Measurements from ENCODE around the gene PRPF38B.
"Not testable (repeated sequence)": the region's sequence is repeated elsewhere in the genome, so short reads cannot be mapped to it uniquely, and the experiment has no call there.

PRPF38B gene

DNA sequence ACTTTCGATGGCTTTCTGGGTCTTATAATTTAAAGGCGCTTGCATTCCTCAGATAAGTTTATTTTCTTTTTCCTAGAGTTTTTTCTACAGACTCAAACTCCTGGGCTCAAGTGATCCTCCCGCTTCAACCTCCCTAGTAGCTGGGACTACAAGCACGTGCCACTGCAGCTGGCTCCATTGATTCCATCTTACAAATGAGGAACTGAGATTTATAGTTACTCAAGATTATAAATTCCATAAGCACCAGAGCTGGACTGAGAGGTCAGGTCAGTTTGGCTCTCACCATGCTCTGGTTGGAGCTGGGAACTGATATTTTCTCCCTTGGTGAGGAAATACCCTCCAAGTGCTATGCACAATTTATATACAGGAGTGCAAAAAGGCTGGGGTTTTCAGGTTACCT is 13.4 kb upstream of the PRPF38B start:
- no peak for DNase-seq (ENCODE audit: low read depth in 1 of 2, low spot score in 1 of 2)

DNA sequence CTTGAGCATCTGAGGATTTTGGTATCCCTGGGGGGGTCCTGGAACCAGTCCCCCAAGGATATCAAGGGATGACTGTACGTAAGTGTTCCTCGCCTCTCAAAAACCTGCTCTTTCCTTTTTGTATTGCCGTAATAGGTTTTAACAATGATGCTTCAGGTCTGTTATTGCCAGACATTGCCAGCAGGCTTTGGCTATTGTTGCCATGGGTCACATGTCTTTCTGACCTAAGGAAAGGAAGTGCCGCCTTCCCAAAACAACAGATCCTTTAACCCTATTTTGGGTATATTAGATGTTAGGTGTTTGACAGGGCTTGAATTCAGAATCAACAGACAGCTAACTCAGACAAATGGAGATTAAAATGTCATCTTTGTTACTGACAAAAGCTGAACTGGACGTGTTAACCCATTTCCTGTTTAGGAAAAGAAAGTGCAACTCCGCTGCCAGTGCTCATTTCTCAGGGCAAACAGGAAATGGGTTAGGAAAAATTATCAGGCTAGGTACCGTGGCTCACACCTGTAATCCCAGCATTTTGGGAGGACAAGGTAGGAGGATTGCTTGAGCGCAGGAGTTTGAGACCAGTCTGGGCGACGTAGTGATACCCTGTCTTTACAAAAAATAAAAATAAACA is 12.4 kb upstream of the PRPF38B start:
- no peak for DNase-seq (ENCODE audit: low read depth in 1 of 2, low spot score in 1 of 2)

DNA sequence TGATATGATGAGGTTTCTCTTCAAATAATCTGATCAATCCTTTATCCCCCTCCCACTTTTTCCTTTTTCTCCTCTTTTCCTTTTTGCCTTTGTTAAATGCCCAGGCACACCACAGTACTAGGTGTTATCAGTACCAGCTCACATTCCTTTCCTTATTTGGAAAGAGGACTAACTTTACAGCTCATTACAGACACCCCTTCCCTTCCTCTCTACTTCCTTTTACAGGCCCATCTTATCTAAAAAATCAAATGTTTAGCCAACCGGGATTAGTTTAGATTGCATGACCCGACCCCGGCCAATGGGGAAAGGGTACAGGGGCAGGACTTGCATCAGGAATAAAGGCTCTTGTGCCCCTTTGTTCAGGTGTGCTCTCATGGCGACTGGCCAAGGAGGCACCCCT is 10.4 kb upstream of the PRPF38B start:
- not testable (repeated sequence) for DNase-seq (ENCODE audit: low read depth in 1 of 2, low spot score in 1 of 2)

DNA sequence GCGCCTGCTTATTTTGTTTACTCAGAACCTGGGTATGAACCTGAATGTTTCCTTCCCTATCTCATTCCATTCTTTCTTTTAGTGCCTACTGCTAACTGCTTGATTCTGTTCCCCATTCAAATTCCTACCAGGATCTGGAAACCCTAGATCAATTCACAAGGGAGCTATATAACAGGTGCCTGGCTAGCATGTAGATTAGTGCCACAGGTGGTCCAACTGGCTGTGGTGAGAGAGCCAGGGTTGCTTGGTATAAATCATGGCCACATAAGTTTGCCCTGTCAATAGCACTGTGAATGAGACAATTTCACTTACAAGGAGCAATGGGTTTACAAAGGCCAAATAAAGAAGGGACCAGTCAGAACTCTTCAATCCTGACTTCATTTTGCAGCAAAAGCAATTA is 6.6 kb upstream of the PRPF38B start:
- DNase-seq (ENCODE audit: low read depth in 1 of 2, low spot score in 1 of 2): no peak

DNA sequence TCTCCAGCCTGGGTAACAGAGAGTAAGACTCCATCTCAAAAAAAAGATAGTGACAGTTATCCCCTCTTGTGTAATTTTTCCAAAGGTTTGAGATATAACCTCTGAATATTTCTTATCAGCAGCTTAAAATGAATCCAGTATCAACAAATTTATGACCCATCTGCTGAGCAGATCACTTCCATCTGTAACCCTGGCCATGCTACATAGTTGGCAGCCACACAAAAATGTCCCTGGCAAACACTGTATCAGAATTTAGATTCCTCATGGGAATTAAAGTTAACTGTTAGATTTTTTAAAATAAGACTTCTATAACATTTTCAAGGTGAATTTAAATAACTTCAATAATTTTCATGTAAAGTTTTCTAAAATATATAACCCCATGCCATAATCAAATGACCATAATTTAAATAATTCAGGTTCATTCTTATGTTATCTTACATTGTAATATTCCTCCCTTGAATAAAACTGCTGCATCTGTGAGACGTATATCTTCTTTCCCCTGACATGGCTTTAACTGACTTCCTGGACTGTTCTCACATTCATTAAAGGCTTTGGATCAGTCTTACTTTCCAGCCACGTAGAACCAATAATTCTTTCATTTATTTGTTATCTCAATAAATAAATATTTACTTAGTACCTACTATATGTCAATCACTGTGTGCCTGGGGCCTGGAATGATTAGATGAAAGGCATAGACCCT is 5.3 kb upstream of the PRPF38B start:
- no peak for DNase-seq (ENCODE audit: low read depth in 1 of 2, low spot score in 1 of 2)

DNA sequence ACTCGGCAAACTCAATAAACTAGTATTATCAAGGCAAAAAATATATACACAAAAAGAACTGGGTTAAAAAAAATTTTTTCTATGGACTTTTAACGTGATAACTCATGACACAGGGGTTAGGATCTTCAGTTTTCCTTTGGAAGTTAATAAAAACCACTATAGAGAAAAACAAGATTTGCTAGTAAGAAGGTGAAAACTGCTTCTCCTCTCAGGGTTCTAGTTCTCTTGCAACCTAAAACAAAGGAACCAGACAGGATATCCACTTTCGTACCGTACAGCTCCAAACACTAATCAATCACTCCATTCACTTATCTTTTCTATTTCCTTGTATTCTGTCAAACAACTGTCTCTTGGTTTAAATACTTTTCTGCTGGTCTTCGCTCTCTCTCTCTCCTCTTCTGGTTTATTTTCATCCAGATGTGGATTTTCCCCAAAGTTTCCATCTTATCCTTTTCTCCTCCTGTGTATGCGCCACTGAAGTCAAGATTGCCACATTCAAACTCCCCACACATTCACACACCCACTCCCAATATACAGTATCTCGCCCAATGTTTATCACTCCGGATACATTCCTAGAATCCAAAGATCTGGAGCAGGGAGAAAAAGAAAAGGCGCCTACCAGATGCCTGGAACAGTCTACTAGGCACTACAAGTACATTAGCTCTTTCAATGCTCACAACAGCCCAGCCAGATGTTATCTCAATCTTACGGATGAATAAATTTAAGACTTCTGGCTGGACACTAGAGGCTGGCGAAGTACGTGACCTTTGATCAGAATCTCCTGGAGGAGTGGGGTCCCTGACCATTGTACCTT is 775 bp upstream of the PRPF38B start:
- no peak for DNase-seq (ENCODE audit: low read depth in 1 of 2, low spot score in 1 of 2)

DNA sequence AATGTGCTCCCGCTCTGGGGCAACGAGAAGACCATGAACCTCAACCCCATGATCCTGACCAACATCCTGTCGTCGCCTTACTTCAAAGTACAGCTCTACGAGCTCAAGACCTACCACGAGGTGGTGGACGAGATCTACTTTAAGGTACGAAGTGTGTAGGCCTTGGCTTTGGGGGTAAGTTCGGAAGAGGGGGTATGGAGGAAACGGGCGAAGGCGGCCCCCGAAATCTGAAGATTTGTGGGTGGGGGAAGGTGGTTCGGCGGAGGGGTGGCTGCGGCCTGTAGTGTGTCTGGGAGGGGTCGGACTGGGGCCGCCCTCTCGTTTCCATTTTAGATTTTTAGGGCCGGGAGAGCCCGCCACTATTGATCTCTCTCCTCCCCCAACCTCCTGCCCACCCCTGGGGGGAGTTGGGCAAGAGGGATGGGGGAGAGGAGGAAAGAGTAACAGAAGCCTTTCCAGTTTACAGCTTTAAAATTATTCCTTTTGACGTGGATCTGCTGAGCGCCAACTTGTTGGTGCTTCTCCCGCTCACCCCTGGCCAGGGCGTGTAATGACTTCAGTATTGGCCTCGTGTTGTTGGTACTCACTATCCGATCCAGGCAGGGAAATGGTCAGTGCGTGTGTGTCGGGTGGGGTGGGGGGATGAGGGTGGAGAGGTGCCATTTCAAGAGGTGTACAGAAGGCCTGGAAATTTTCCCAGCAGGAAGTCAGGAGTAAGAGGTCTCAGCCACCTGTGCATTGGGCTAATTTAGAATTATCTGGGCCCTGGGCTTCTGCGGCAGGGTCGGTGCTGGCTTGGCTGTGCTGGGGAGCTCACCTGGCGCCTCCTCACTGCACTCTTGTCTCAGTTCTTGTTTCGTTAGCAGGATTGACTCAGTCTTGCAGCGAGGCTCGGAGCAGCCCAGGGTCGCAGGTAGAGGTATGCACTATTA is 880 bp downstream of the PRPF38B start:
- DNase-seq (ENCODE audit: low read depth in 1 of 2, low spot score in 1 of 2): peak in 1 of 2 donors; percentile 48

DNA sequence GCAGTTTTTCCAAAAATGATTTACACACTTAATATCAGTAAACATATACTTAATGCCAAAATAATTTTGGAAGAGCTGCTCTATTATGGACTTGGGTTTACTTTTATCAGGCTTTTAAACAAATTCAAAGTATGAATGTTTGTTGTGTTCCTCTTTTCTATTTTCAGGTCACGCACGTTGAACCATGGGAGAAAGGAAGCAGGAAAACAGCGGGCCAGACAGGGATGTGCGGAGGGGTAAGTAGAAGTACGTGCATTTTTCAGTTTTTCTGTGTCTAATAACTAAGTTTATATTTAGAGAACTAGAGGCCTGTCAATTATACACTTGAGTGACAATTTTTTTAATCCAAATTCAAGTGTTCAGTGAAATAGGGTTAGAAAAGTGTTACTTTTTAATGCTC is 3.4 kb downstream of the PRPF38B start:
- no peak for DNase-seq (ENCODE audit: low read depth in 1 of 2, low spot score in 1 of 2)

DNA sequence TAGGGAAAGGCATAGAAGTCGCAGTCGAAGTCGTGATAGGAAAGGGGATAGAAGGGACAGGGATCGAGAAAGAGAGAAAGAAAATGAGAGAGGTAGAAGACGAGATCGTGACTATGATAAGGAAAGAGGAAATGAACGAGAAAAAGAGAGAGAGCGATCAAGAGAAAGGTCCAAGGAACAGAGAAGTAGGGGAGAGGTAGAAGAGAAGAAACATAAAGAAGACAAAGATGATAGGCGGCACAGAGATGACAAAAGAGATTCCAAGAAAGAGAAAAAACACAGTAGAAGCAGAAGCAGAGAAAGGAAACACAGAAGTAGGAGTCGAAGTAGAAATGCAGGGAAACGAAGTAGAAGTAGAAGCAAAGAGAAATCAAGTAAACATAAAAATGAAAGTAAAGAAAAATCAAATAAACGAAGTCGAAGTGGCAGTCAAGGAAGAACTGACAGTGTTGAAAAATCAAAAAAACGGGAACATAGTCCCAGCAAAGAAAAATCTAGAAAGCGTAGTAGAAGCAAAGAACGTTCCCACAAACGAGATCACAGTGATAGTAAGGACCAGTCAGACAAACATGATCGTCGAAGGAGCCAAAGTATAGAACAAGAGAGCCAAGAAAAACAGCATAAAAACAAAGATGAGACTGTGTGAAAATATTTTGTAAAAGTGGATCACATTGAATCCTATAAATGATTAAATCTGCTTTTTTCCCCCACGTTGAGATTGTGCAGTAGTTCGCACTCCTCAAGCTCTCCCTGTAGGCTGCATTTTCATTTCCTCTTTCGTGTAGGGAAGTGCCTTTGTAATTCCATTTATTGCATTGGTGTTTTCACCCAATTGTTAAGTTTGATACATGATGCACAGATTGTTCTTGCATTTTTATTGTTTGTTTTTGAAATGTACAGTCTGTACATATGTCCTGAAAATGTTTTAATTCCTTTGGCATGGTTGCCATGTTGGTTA is 7.5 kb downstream of the PRPF38B start:
- DNase-seq (ENCODE audit: low read depth in 1 of 2, low spot score in 1 of 2): no peak

DNA sequence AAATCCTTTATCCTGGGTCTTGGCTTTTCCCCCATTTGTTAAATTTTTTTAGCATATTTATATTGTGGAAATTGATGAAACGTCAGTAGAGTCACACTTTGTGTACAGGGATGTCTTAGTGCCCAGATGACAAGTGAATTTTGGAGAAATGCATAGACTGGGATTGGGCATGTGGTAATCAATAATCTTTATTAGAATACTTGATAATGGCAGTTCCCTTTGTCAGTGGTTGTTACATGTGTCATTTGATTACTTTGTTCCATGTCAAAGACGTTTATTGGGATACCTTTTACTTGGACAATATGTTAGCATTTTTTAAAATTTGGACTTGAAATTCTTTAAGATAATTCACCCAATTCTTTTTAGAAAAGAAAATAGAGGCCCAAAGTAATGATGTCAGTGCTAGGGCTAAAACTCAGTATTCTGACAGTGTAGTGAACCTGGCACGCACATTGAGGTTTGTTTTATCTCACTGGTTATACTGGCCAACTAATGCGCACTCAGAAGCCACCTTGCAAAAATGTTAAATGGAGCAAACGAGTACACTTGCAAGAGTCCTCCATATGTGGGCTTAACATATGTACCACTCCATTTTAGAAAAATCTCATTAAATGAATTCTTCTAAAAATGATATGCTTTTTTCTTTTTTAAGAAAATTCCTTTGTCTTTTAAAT is 9.2 kb downstream of the PRPF38B start:
- no peak for DNase-seq (ENCODE audit: low read depth in 1 of 2, low spot score in 1 of 2)

DNA sequence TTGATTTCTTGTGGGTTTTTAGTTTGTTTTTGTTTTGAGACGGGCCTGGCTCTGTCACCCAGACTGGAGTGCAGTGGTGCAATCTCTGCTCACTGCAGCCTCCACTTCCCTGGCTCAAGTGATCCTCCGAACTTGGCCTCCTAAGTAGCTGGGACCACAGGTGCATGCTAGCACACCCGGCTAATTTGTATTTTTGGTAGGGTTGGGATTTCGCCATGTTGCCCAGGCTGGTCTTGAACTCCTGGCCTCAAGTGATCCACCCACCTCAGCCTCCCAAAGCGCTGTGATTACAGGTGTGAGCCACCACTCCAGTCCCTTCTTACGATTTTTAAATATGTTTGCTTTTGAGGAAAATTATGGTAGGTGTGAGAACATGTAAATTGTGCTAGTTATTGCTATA is 10.0 kb downstream of the PRPF38B start:
- DNase-seq (ENCODE audit: low read depth in 1 of 2, low spot score in 1 of 2): not testable (repeated sequence)

DNA sequence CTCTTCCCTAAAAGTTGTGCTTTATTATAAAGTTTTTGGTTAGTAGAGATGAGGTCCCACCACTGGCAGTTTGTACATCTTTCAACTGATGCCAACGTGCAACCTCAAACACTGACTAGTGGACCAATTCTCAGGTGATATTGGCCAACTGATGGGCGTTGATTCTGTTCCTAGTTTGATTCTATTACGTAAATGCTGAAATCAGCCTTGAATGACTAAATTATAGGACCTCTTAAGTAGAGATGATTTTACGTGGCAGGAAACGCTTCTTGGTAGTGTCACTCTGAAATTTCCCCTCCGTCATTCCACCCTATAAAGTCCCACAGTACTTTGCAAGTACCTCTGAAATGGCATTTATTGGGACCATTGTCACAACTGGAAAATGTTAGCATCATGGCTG is 11.8 kb downstream of the PRPF38B start:
- no peak for DNase-seq (ENCODE audit: low read depth in 1 of 2, low spot score in 1 of 2)

DNA sequence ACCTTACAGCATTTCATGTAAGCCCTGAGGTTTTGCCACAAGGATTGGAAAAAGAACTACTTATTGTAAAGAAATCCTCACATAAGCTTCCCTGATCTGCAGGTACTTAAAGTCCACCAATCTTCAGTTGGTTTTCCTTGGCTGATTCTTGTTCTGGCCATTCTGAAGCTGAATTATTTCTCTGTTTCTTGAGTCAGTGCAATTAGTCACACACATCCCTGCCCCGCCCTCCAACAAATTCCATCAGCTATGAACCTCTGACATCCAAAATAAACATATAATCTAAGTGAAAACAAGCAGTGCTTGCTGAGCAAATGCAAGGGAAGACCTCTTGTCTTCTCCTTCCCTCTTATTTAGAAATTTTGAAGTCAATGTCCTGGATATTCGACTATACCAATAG is 12.4 kb downstream of the PRPF38B start:
- no peak for DNase-seq (ENCODE audit: low read depth in 1 of 2, low spot score in 1 of 2)

DNA sequence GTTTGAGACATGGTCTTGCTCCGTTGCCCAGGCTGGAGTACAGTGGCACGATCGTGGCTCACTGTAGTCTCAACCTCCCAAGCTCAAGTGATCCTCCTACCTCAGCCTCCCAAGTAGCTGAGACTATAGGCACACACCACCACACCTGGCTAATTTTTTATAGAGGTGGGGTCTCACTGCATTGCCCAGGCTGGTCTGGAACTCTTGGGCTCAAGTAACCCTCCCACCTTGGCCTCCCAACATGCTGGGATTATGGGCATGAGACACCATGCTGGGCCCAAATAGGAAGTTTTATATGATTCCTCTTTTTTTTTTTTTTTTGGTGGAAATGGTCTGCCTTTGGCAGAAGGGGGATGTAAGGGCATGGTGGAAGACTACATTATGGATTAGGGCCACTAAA is 14.5 kb downstream of the PRPF38B start:
- DNase-seq (ENCODE audit: low read depth in 1 of 2, low spot score in 1 of 2): no peak

DNA sequence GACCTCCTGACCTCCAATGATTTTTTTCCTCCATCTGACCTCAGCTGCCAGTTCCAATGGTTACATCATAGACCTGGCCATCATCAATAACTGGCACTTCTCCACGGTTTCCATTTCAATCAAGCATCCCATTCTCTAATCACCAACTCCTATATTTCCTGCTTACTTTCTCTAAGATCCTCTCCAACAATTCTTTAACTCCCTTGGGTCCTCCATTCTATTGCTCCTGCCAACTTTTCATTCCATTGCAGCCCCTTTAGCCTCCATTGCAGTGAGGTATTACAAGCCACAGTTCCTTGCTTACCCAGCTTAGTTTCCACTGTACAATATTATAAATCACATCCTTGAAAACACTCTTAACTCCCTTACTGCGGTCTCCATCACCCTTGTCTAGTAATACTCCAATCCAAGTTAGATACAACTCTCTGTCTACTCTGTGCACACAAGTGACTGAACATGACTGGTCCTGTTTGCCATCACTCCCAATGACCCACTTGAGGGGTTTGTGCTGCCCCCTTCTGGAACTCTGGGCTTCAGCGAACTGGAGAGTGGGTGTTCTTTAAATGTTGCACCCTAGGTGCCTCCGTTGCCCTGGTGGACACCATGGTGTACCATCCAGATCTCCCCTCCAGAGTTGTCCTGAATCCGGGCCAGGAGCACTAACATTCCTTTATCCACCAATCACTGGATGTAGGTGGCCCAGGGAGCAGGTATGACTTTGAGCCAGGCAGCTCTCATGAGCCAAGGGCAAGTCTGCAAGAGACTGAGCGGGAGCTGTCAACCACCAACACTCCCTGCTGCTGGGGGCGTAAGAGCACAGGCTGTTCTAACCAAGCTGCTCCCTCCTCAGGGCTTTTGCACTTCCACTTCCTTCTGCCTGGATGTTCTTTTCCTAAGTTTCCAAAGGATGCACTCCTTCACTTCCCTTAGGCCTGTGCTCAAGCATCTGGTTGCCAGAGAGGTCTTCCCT is 16.9 kb downstream of the PRPF38B start:
- peak in 1 of 2 donors; percentile 35 for DNase-seq (ENCODE audit: low read depth in 1 of 2, low spot score in 1 of 2)

DNA sequence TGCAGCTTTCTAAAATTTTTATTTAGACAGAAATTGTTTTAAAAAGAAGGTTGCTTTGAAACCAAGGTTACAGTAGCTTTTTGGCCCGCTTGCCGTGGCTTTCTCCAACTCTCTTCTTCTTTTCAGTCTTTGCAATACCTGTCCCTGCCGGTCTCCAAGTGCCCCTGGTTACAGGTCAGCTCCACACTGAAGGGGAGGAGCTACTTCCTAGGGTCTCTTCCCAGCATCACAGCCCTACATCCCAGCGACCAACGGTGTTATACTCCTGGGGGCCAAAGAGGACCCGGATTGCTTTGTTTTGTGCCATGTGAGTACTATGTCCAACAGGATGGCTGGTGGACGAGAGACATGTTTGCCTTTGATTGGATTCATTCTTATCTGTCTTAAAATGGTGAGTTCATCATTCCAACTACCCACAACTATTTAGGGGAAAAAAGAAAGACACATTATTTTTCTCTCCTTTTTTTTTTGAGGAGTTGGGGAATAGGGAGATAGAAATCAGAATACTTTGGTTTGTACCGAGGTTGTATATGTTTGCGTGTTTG is 20.6 kb downstream of the PRPF38B start, which contains the start of gene FNDC7:
Gene FNDC7 (plus strand): TSS at position 303 of the 545 bp plus-strand sequence. CDS start 26 bp downstream, at position 329.
- DNase-seq (ENCODE audit: low read depth in 1 of 2, low spot score in 1 of 2): no peak

DNA sequence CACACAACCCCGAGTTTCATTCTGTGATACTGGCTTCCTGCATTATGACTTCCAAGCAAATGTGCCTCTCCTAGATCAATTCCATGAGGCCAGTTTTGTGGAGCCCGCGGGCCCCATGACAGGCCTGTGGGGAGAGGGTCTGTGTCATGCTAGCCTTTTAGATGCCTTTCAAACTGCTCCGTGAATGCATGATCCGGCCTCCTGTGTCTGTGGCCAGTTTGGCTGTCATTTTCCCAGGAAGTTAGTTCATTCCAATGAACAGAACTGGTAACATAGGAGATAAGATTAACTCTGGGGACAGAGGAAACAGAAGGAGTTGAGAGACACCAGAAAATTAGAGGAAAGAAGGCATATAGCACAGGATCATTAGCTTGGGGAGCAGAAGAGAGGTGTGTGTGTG is 23.8 kb downstream of the PRPF38B start:
- no peak for DNase-seq (ENCODE audit: low read depth in 1 of 2, low spot score in 1 of 2)
